ENCODE measurements around the gene TNFRSF4.

Gene TNFRSF4

GRCh38 chr1:1175221-1176062 lies 38.5 kb downstream of the TNFRSF4 start:
- TF ChIP-seq CTCF (conservative IDR thresholded peaks at IDR 0.05; ENCODE audit: control insufficient read depth, insufficient read depth, low read depth, low read length) = no peak
- no peak for DNase-seq (ENCODE audit: low read depth)
- H3K4me3 ChIP-seq (ENCODE audit: control insufficient read depth, low read depth, low read length) = no peak overlapping the region

- H3K4me3 ChIP-seq (ENCODE audit: control insufficient read depth, low read depth, low read length) = no peak within 1 kb of the TSS
- no peak for DNase-seq (ENCODE audit: low read depth)
- no peak for TF ChIP-seq CTCF (conservative IDR thresholded peaks at IDR 0.05; ENCODE audit: control insufficient read depth, insufficient read depth, low read depth, low read length)
Observed at GRCh38 chr1:1173793-1174415, 40.0 kb downstream of the TNFRSF4 start, which contains the start of gene TTLL10. Gene TTLL10 (plus strand): TSS chr1:1173880. CDS start chr1:1179216, 5,336 bp downstream.

GRCh38 chr1:1173061-1173792 lies 40.7 kb downstream of the TNFRSF4 start:
- no peak overlapping the region for H3K4me3 ChIP-seq (ENCODE audit: control insufficient read depth, low read depth, low read length)
- DNase-seq (ENCODE audit: low read depth) = no peak
- TF ChIP-seq CTCF (conservative IDR thresholded peaks at IDR 0.05; ENCODE audit: control insufficient read depth, insufficient read depth, low read depth, low read length) = no peak

GRCh38 chr1:1171546-1172340 lies 42.2 kb downstream of the TNFRSF4 start:
- no peak for DNase-seq (ENCODE audit: low read depth)
- TF ChIP-seq CTCF (conservative IDR thresholded peaks at IDR 0.05; ENCODE audit: control insufficient read depth, insufficient read depth, low read depth, low read length) = no peak
- no peak overlapping the region for H3K4me3 ChIP-seq (ENCODE audit: control insufficient read depth, low read depth, low read length)

- H3K4me3 ChIP-seq (ENCODE audit: control insufficient read depth, low read depth, low read length) = no peak overlapping the region
- no peak for DNase-seq (ENCODE audit: low read depth)
- TF ChIP-seq CTCF (conservative IDR thresholded peaks at IDR 0.05; ENCODE audit: control insufficient read depth, insufficient read depth, low read depth, low read length) = no peak
Observed at GRCh38 chr1:1171161-1171545, 42.8 kb downstream of the TNFRSF4 start.
